Neural cell (in vitro differentiated cells): ENCODE results near the gene CGB7.

ENCODE experiments used
- CTCF ChIP-seq: fragments of 450-650 bp; IDR thresholded peaks from 2 replicates; pipeline ENCODE4 v1.5.1; 2014; ENCODE audit warnings: antibody characterized with exemption, mild to moderate bottlenecking, moderate library complexity; ENCODE audit not compliant: poor library complexity, severe bottlenecking
- MXI1 ChIP-seq: fragments of 450-650 bp; conservative IDR thresholded peaks from 2 replicates; pipeline ENCODE4 v1.6.1; 2014; ENCODE audit warnings: antibody characterized with exemption, mild to moderate bottlenecking; ENCODE audit not compliant: poor library complexity, severe bottlenecking
- POLR2AphosphoS5 ChIP-seq: IDR thresholded peaks from 2 replicates; pipeline ENCODE4 v1.6.1; 2012
- RAD21 ChIP-seq: fragments of 450-650 bp; conservative IDR thresholded peaks from 2 replicates; pipeline ENCODE4 v1.6.1; 2014; ENCODE audit warnings: antibody characterized with exemption, mild to moderate bottlenecking, moderate library complexity
- REST ChIP-seq: IDR thresholded peaks from 2 replicates; pipeline ENCODE4 v1.6.1; 2012; ENCODE audit warnings: borderline replicate concordance
- SMC3 ChIP-seq: fragments of 450-650 bp; conservative IDR thresholded peaks from 2 replicates; pipeline ENCODE4 v1.6.1; 2014; ENCODE audit warnings: antibody characterized with exemption, mild to moderate bottlenecking, moderate library complexity; ENCODE audit not compliant: poor library complexity

GRCh38 chr19:49065905-49066512 is 8.5 kb upstream of the CGB7 start:
- TF ChIP-seq CTCF = no peak
- no peak for TF ChIP-seq SMC3
- TF ChIP-seq MXI1 = no peak
- no peak for TF ChIP-seq REST
- no peak for TF ChIP-seq POLR2AphosphoS5
- no peak for TF ChIP-seq RAD21
